Osteoblast (primary cell): Measurements from ENCODE around the gene SLC17A9. TPM values are rescaled to one million over a fixed set of nuclear protein-coding genes. Genes with fewer than 3 reads are reported as not detected.

Source experiments
- DNase-seq: peaks from one replicate; pipeline ENCODE4 v3.0.0; 2011; ENCODE audit warnings: low spot score, mixed read lengths; ENCODE audit not compliant: insufficient read length; ENCODE audit errors: missing footprints
- H2AFZ ChIP-seq: 2 replicates; pipeline ENCODE4 v1.6.0; 2011; ENCODE audit warnings: mild to moderate bottlenecking, low read length
- H3K27ac ChIP-seq: 2 replicates; pipeline ENCODE4 v1.5.1; 2011; ENCODE audit warnings: mild to moderate bottlenecking, low read depth, low read length, moderate library complexity
- H3K27me3 ChIP-seq: 2 replicates; pipeline ENCODE4 v1.6.0; 2012; ENCODE audit warnings: mild to moderate bottlenecking, control low read depth, inconsistent platforms, low read length, moderate library complexity; ENCODE audit not compliant: insufficient read depth
- H3K36me3 ChIP-seq: 2 replicates; pipeline ENCODE4 v1.5.1; 2011; ENCODE audit warnings: mild to moderate bottlenecking, low read length, control low read depth, moderate library complexity; ENCODE audit not compliant: insufficient read depth
- H3K4me1 ChIP-seq: 2 replicates; pipeline ENCODE4 v1.5.1; 2011; ENCODE audit warnings: mild to moderate bottlenecking, low read length, control low read depth, moderate library complexity; ENCODE audit not compliant: insufficient read depth
- H3K4me2 ChIP-seq: 2 replicates; pipeline ENCODE4 v1.6.0; 2011; ENCODE audit warnings: mild to moderate bottlenecking, low read length; ENCODE audit not compliant: insufficient read depth
- H3K4me3 ChIP-seq: fragments of 200-600 bp; sonication (generic); 3 replicates; pipeline ENCODE4 v1.5.1; 2012; ENCODE audit warnings: mild to moderate bottlenecking, low read length, inconsistent platforms; ENCODE audit not compliant: insufficient read depth
- H3K79me2 ChIP-seq: 2 replicates; pipeline ENCODE4 v1.6.0; 2012; ENCODE audit warnings: mild to moderate bottlenecking, low read length, control low read depth, inconsistent platforms; ENCODE audit not compliant: insufficient read depth
- H3K9me3 ChIP-seq: 2 replicates; pipeline ENCODE4 v1.5.1; 2011; ENCODE audit warnings: low read depth, low read length, control low read depth
- H4K20me1 ChIP-seq: 2 replicates; pipeline ENCODE4 v1.6.0; 2012; ENCODE audit warnings: mild to moderate bottlenecking, low read length, control low read depth; ENCODE audit not compliant: insufficient read depth
- total RNA-seq: library from RNA; depleted of rRNA; stranded (reverse); fragments of >200 nt; gene quantifications from 2 replicates; pipeline ENCODE4 v1.2.3, GENCODE V29; 2012
- TF ChIP-seq, protein P1 (sequence below): IDR thresholded peaks from 2 replicates; pipeline ENCODE4 v1.5.1; 2011; ENCODE audit warnings: mild to moderate bottlenecking, low read depth, low read length, moderate library complexity; ENCODE audit errors: extremely low read depth

The SLC17A9 gene
- total RNA-seq, 1 donor = 6.5 TPM

DNA sequence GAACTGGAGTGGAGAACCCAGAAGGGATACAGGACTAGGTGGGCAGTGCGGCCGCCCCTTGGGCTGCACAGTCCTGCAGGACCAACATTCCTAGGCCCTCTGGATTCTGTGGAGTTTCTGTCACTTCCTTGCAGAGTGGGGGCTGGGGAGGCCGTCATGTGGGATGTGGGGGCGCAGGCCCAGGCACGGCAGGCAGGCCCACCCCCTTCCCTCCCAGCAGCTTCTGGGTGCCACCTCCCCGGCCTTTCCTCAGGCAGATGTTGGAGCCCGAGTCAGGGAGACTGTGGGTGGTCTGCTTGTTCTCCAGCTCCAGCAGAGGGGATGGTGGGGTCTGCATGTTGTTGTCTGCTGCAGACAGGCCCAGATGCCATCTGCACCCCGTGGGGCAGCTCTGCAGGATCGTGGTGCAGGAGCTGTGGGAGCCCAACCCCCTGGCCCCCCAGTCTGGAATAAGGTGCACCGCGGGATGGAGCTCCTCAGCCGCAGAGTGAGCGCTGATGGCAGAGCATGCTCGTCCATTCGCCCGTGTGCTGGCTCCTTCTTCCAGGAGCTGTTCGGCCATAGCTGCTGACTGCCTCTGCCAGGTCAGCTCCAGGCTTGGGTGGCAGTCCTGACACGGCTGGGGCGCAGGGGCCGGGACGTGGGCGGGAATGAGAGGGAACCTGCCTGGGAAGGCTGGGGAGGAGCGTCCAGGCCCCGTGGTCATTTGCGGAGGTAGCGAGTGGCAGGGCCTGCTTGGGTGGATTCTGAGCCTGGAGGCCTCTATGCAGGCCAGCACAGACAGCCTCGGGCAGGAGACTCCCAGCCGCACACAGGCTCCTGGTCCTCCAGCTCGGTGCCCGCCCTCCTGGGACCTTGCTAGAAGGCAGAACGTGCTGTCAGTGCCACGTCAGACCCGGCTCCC is 18.1 kb downstream of the SLC17A9 start:
- Histone ChIP-seq H3K79me2 (no peaks in the 10 kb centered on the region), H3K9me3 (no peaks in the 10 kb centered on the region), H3K4me2 (no peak overlapping the region), H4K20me1 (peaks cover 9% of the 10 kb centered on the region), H3K27me3 (peaks cover 34% of the 10 kb centered on the region), H2AFZ (no peak overlapping the region), H3K4me3 (no peak overlapping the region), H3K27ac (no peak overlapping the region), H3K36me3 (peaks cover 3% of the 10 kb centered on the region), H3K4me1 (no peaks in the 10 kb centered on the region)
- TF ChIP-seq, protein P1, sequence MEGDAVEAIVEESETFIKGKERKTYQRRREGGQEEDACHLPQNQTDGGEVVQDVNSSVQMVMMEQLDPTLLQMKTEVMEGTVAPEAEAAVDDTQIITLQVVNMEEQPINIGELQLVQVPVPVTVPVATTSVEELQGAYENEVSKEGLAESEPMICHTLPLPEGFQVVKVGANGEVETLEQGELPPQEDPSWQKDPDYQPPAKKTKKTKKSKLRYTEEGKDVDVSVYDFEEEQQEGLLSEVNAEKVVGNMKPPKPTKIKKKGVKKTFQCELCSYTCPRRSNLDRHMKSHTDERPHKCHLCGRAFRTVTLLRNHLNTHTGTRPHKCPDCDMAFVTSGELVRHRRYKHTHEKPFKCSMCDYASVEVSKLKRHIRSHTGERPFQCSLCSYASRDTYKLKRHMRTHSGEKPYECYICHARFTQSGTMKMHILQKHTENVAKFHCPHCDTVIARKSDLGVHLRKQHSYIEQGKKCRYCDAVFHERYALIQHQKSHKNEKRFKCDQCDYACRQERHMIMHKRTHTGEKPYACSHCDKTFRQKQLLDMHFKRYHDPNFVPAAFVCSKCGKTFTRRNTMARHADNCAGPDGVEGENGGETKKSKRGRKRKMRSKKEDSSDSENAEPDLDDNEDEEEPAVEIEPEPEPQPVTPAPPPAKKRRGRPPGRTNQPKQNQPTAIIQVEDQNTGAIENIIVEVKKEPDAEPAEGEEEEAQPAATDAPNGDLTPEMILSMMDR = no peak
- DNase-seq = no peak

DNA sequence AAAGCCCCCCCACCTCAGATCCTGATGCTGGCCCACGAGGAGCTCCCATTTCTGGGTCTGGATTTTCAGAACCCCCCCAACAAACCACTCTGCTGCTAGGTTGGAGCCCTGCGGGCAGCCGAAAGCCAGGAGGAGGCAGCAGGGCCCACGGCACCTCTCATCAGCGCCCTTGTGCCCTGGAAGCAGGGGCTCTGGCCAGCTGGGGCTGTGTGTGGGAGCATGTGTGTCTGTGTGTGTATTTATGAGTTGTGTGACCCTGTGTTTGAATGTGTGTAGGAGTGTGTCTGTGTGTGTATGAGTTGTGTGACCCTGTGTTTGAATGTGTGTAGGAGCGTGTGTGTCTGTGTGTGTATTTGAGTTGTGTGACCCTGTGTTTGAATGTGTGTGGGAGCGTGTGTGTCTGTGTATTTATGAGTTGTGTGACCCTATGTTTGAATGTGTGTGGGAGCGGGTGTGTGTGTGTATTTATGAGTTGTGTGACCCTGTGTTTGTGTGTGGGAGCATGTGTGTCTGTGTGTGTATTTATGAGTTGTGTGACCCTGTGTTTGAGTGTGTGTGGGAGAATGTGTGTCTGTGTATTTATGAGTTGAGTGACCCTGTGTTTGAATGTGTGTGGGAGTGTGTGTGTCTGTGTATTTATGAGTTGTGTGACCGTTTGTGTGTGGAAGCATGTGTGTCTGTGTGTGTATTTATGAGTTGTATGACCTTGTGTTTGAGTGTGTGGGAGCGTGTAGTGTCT is 18.9 kb downstream of the SLC17A9 start:
- H3K27me3 ChIP-seq = peaks cover 37% of the 10 kb centered on the region
- no peaks in the 10 kb centered on the region for H3K79me2 ChIP-seq
- H3K27ac ChIP-seq = no peak overlapping the region
- H2AFZ ChIP-seq = no peak overlapping the region
- TF ChIP-seq, protein P1 = no peak
- H3K4me2 ChIP-seq = no peak overlapping the region
- no peaks in the 10 kb centered on the region for H3K9me3 ChIP-seq
- no peak overlapping the region for H3K4me3 ChIP-seq
- peaks cover 3% of the 10 kb centered on the region for H3K36me3 ChIP-seq
- DNase-seq = no peak
- H4K20me1 ChIP-seq = peaks cover 9% of the 10 kb centered on the region
- H3K4me1 ChIP-seq = no peaks in the 10 kb centered on the region

DNA sequence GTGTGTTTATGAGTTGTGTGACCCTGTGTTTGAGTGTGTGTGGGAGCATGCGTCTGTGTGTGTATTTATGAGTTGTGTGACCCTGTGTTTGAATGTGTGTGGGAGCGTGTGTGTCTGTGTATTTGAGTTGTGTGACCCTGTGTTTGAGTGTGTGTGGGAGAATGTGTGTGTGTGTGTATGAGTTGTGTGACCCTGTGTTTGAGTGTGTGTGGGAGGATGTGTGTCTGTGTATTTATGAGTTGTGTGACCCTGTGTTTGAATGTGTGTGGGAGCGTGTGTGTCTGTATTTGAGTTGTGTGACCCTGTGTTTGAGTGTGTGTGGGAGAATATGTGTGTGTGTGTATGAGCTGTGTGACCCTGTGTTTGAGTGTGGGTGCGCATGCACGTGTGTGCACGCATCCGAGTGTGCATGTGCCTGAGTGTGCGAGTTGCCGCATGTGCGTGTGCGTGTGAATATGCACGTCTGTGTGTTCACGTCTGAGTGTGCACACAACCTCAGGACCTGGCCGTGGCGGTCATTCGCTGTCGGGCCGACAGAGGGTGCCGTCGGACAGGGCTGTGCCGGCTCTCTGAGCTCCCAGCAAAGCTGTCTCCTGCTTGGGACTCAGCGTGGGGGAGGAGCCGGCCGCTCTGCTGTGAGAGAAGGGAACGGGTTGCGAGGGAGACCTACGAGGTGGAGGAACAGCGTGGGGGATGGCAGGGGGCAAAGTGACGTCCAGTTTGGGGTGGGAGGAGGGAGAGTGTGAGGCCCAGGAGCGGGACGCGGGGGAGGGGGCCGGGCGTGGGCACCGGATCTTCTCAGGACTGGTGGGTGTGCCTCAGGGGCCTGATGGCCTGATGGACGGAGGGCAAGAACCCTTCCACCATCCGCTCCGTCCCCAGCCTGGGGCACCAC is 19.7 kb downstream of the SLC17A9 start:
- Histone ChIP-seq H3K36me3 (no peaks in the 10 kb centered on the region), H3K4me1 (no peaks in the 10 kb centered on the region), H4K20me1 (peaks cover 9% of the 10 kb centered on the region), H3K79me2 (no peaks in the 10 kb centered on the region), H2AFZ (no peak overlapping the region), H3K27ac (no peak overlapping the region), H3K9me3 (no peaks in the 10 kb centered on the region), H3K4me2 (peak overlapping the region; percentile 72), H3K4me3 (peak overlapping the region; percentile 39), H3K27me3 (peaks cover 42% of the 10 kb centered on the region)
- DNase-seq = peak; percentile 100
- TF ChIP-seq, protein P1 = peak; percentile 81
